RWPE1 (cell line): ENCODE data around the gene MOB2.
"Not testable (repeated sequence)": the region's sequence is repeated elsewhere in the genome, so short reads cannot be mapped to it uniquely, and the experiment has no call there.

Experiments used
- CTCF ChIA-PET: fragments of 350-600 bp; sonication (Branson Sonifier 250); formaldehyde crosslinking; extraction: SDS; loops from one replicate; lab custom pipeline; 2021; lab: Yijun Ruan, JAX
- POLR2A ChIA-PET: fragments of 400-600 bp; formaldehyde crosslinking; extraction: SDS; loops from one replicate; lab custom pipeline; 2020; ENCODE audit warnings: antibody characterized with exemption; ENCODE audit not compliant: low non-redundant PET; lab: Yijun Ruan, JAX
- DNase-seq: peaks from one replicate; pipeline ENCODE4 v3.0.0; 2012; ENCODE audit warnings: low spot score
- H3K27ac ChIP-seq: fragments of 450-650 bp; 2 replicates; pipeline ENCODE4 v1.5.1; 2017
- TF ChIP-seq, protein P1 (sequence below): fragments of 450-650 bp; conservative IDR thresholded peaks from 2 replicates; pipeline ENCODE4 v1.5.1; 2017; ENCODE audit warnings: low read depth, mild to moderate bottlenecking

MOB2 gene

DNA sequence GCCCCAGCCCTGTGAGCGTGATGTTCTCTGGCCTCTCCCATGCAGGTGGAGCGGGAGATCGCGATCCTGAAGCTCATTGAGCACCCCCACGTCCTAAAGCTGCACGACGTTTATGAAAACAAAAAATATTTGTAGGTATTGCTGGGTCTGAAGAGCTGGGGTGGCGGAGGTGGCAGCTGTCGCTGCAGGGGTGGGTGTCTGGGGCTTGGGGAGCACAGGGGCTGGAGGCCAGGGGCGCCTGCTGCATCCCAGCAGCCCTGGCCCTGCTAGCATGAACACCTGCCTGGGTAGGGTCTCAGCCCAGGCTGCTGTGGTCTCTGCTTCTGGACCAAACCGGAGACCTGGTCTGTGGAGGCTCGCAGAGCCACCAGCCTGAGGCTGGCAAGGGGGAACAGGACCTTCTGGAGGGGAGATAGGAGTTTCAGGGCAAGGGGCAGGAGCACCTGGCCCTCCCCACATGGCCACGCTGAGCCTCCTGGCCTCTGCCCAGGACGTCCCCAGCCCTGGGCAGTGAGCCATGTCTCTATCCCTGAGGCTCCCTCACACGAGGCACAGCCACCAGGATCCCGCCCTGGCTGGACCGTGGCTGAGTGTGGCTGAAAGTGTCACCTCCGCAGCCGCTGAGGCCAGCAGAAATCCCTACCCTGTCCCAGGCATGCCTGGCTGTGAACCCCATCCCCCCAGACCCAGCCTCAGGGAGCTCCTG lies 48.2 kb downstream of the MOB2 start:
- TF ChIP-seq, protein P1, sequence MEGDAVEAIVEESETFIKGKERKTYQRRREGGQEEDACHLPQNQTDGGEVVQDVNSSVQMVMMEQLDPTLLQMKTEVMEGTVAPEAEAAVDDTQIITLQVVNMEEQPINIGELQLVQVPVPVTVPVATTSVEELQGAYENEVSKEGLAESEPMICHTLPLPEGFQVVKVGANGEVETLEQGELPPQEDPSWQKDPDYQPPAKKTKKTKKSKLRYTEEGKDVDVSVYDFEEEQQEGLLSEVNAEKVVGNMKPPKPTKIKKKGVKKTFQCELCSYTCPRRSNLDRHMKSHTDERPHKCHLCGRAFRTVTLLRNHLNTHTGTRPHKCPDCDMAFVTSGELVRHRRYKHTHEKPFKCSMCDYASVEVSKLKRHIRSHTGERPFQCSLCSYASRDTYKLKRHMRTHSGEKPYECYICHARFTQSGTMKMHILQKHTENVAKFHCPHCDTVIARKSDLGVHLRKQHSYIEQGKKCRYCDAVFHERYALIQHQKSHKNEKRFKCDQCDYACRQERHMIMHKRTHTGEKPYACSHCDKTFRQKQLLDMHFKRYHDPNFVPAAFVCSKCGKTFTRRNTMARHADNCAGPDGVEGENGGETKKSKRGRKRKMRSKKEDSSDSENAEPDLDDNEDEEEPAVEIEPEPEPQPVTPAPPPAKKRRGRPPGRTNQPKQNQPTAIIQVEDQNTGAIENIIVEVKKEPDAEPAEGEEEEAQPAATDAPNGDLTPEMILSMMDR: no peak
- DNase-seq: no peak
- H3K27ac ChIP-seq: no peak overlapping the region
- POLR2A ChIA-PET: no interaction called here
- CTCF ChIA-PET: interaction anchor here (0.6 to 0.7 kb wide), 4 partner anchors 157 to 511 kb away, joined by 3 read pairs; no protein-coding TSS in a partner anchor

DNA sequence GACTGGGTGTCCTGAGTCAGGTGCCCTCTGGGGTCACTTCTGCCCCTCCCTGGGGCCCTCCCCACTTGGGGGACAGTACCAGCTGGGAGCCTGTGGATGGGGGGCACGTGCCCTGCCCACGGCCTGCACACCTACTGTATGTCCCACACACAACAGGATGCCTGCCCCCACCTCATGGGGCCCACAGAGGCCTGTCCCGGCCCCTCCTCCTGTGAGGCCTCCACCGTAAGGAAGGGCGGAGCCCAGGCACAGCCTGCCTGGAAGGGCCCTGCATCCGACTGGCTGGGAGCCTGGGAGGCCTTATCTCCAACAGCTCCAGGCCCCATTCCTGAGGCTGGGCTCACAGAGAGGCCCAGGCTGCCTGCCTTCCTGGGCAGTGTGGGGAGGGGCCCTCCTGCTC lies 49.1 kb downstream of the MOB2 start:
- peak; percentile 27 for DNase-seq
- CTCF ChIA-PET: interaction anchor here (0.5 to 0.6 kb wide), 2 partner anchors 344 to 802 kb away, joined by 3 to 4 read pairs; no protein-coding TSS in a partner anchor
- TF ChIP-seq, protein P1: no peak
- no peak overlapping the region for H3K27ac ChIP-seq
- POLR2A ChIA-PET: no interaction called here

DNA sequence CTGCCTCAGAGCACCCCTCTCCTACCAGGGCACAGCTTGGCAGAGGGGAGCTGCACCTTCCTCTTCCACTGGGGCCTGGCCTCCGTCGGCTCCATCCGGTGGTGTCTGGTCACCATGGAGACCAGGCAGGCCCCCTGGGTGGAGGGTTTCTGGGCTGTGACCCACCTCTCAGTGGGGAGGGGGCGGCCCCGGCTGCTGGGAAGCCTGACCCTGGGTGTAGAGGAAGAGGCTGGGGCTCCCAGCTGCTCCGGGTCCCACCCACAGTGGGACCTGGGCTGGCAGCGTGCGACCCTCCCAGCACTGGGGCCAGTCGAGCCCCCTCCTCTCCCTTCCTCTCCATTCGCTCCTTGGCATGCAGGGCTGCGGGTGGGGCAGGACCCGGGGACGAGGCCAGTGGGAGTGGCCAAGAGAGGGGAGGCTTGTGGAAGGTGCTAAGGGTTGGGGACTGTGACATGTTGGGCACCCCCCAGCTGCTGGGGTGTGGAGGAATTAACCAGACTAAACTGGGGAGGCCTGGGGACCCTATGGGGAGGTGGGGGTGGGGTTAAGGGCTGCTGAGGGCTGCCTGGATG lies 50.0 kb downstream of the MOB2 start:
- no peak for DNase-seq
- ChIA-PET CTCF (interaction anchor here (0.5 to 0.8 kb wide), 4 partner anchors 17 to 231 kb away, joined by 3 to 4 read pairs (median 3); no protein-coding TSS in a partner anchor), POLR2A (no interaction called here)
- TF ChIP-seq, protein P1: no peak
- no peak overlapping the region for H3K27ac ChIP-seq

DNA sequence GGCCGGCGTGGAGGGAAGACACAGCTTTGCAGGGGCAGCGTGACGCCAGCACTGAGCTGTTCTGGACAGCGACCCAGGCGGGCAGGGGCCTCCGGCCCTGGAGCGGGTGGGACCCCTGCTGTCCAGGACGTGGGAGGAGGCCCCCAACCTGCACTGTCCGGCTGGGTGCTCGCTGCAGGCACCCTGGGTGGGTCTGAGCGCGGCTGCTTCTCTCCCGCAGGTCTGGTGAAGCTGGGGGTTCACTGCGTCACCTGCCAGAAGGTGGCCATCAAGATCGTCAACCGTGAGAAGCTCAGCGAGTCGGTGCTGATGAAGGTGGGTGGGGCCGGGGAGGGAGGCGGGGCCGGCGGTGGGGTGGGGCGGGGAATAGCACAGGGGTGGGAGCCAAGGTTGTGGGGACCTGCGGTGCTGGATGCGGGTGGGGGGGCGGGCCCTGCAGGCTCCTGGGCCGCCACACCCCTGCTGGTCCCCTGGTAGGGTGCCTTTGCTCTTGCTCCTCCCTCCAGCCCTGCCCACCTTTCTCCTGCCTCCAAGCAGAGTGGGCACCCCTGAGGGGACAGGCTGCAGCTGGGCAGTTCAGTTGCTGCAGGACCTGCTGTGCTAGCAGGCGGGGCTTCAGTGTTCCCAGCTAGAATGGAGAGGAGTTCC lies 50.6 kb downstream of the MOB2 start:
- TF ChIP-seq, protein P1: no peak
- no peak overlapping the region for H3K27ac ChIP-seq
- ChIA-PET CTCF (interaction anchor here (0.6 to 0.8 kb wide), 2 partner anchors 18 to 230 kb away, joined by 3 read pairs; no protein-coding TSS in a partner anchor), POLR2A (no interaction called here)
- peak; percentile 45 for DNase-seq

DNA sequence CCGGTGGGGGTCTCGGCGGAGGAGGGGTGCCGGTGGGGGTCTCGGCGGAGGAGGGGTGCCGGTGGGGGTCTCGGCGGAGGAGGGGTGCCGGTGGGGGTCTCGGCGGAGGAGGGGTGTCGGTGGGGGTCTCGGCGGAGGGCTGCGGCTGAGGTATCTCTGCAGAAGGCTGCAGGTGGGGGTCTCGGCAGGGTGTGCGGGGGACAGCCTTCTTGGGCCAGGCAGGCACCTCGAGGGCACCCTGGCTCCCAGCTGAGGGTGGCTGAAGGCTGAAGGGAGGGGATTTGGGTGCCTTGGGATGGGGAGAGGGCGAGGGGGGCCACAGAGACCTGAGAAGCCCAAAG lies 51.1 kb downstream of the MOB2 start:
- DNase-seq, POLR2A ChIA-PET, H3K27ac ChIP-seq: not testable (repeated sequence)
- CTCF ChIA-PET: interaction anchor here (0.8 kb wide), 1 partner anchor 18 kb away, joined by 3 read pairs; no protein-coding TSS in a partner anchor

DNA sequence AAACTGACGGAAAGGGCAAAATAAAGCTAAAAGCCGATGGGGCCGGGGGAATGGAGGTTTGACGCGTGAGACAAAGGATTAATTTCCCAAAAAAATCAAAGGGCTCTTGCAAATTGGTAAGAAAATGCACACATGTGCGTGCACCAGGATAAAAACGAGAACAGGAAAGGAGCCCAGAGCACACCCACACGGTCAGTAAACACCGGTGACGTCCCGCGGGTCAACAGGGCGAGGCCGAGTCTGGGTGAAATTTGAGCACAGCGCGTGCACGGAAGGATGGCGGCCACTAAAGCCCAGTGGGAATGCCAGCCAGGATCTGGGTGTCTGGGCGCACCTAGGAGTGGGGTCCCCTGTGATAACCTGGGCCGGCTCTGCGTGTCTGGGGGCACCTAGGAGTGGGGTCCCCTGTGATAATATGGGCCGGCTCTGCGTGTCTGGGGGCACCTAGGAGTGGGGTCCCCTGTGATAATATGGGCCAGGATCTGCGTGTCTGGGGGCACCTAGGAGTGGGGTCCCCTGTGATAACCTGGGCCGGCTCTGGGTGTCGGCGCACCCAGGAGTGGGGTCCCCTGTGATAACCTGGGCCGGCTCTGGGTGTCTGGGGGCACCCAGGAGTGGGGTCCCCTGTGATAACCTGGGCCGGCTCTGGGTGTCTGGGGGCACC lies 52.5 kb downstream of the MOB2 start:
- POLR2A ChIA-PET: no interaction called here
- no peak for DNase-seq
- no peak overlapping the region for H3K27ac ChIP-seq
- CTCF ChIA-PET: no interaction called here
- TF ChIP-seq, protein P1: no peak
